Adrenal gland (tissue), 12 donors: ENCODE results near the gene STIM2. TPM values are rescaled to one million over a fixed set of nuclear protein-coding genes. Genes with fewer than 3 reads are reported as not detected.

ENCODE experiments used
- DNase-seq, 7 donors: peaks; one replicate each; pipeline ENCODE4 v3.0.0-alpha.2; 2019 to 2020
- H3K27ac ChIP-seq, 5 donors: fragments of 200-600 bp; sonication (generic) in 4 of 5; 1 replicate in 3 of 5; 2 replicates in 2 of 5; pipeline versions ENCODE4 v1.5.1 to v1.8.0; 2016 to 2020; ENCODE audit warnings: mild to moderate bottlenecking in 1 of 5
- H3K27me3 ChIP-seq: fragments of 200-600 bp; 2 replicates; pipeline ENCODE4 v1.8.0; 2021
- H3K36me3 ChIP-seq, 2 donors: fragments of 200-600 bp; replicated peaks in 1 of 2; 1 replicate in 1 of 2; 2 replicates in 1 of 2; pipeline versions ENCODE4 v1.5.1 to v1.8.0; 2018 to 2022
- H3K4me1 ChIP-seq, 2 donors: fragments of 200-600 bp; replicated peaks in 1 of 2; 1 replicate in 1 of 2; 2 replicates in 1 of 2; pipeline versions ENCODE4 v1.5.1 to v1.8.0; 2018 to 2021
- H3K4me3 ChIP-seq, 4 donors: fragments of 200-600 bp; sonication (generic) in 3 of 4; one replicate each; pipeline ENCODE4 v1.5.1; 2016 to 2018
- H3K9me3 ChIP-seq, 3 donors: fragments of 200-600 bp; sonication (generic) in 1 of 3; replicated peaks in 1 of 3; 1 replicate in 2 of 3; 2 replicates in 1 of 3; pipeline versions ENCODE4 v1.5.1 to v1.8.0; 2016 to 2021
- CTCF ChIP-seq, 6 experiments: fragments of 450-650 bp in 4 of 6; fragments of 200-600 bp in 2 of 6; sonication (generic) in 1 of 6; IDR thresholded peaks; 1 replicate in 5 of 6; 2 replicates in 1 of 6; pipeline versions ENCODE4 v1.5.1 to v1.8.0; 2016 to 2021; ENCODE audit warnings: antibody characterized with exemption in 6 of 6, mild to moderate bottlenecking in 2 of 6, moderate library complexity in 1 of 6
- POLR2A ChIP-seq, 2 donors: fragments of 450-650 bp; IDR thresholded peaks; one replicate each; pipeline ENCODE4 v1.6.1; 2017; ENCODE audit warnings: antibody characterized with exemption in 2 of 2, mild to moderate bottlenecking in 2 of 2, moderate library complexity in 1 of 2
- WGBS, 4 donors: extraction: QIAGEN DNeasy Blood & Tissue Kit in 2 of 4; methylation state at CpG; one replicate each; pipeline versions ENCODE4 v1.1.5 to v1.1.7; 2013 to 2017; 5-methylcytosine and 5-hydroxymethylcytosine counted together
- intact Hi-C, 2 donors: fragments of 100-400 bp; cut with DNase I; formaldehyde crosslinking; loops; one replicate each; pipeline versions ENCODE4 v1.14.1 to v1.15.0; 2022 to 2023
- polyA plus RNA-seq, 3 donors: library from polyadenylated mRNA; stranded (reverse); fragments of 200-250 nt in 2 of 3; fragments of 350-450 nt in 1 of 3; fragmentation: Illumina TruSeq in 1 of 3; extraction: RNeasy Lipid Tissue Mini Kit (QIAGEN cat#74804) in 1 of 3; gene quantifications; one replicate each; pipeline ENCODE4 v1.2.3, GENCODE V29; 2013 to 2014
- total RNA-seq, 9 donors: library from RNA; depleted of rRNA in 4 of 9; stranded (reverse); fragments of >200 nt in 4 of 9; fragments of 120-200 nt in 1 of 9; fragmentation: NEBNext Ultra II Directional in 1 of 9; extraction: Animal tissue kit (Norgen Biotek cat#: 25700) in 1 of 9; gene quantifications; one replicate each; pipeline versions ENCODE4 v1.1.0 to v1.2.4, GENCODE V29; 2013 to 2023
- donor health status: healthy with polysubstance abuse.
- donor health status: Bipolar disorder and iron deficiency.
- donor health status: DM: yes; HTN: yes; CAD: no.
- donor health status: DM: no; HTN: no; CAD: no.
- donor health status: DM: no; HTN: no; CAD: no.
- donor health status: DM: yes; HTN: yes; CAD: no.

The STIM2 gene
- total and polyA plus RNA-seq, 12 donors = 7.5 to 30.4 (median 14.9) TPM

- 81 to 95% (median 90%) methylated on average over 3 of the region's 3 CpGs for WGBS, 4 donors
- H3K9me3 ChIP-seq = no peaks in the 10 kb centered on the region
- H3K27me3 ChIP-seq = no peaks in the 10 kb centered on the region
- no peaks in the 10 kb centered on the region for H3K4me1 ChIP-seq
- no peak for TF ChIP-seq POLR2A (IDR thresholded peaks at IDR 0.05)
- TF ChIP-seq CTCF (IDR thresholded peaks at IDR 0.05) = no peak
- no peaks in the 10 kb centered on the region for H3K36me3 ChIP-seq
- intact Hi-C loops = loop anchor here in 1 of 2 donors (10.0 kb wide), 1 partner anchor 120 kb away; the partner anchor contains the start of gene STIM2
- no peak for DNase-seq
- H3K27ac ChIP-seq = no peak overlapping the region
- H3K4me3 ChIP-seq = no peak overlapping the region
Measured at GRCh38 chr4:26984896-26985295, 124.3 kb downstream of the STIM2 start.

- Histone ChIP-seq H3K27ac (no peak overlapping the region), H3K27me3 (no peaks in the 10 kb centered on the region), H3K4me3 (no peak overlapping the region), H3K9me3 (no peaks in the 10 kb centered on the region), H3K36me3 (no peaks in the 10 kb centered on the region), H3K4me1 (no peaks in the 10 kb centered on the region)
- no peak for TF ChIP-seq POLR2A (IDR thresholded peaks at IDR 0.05)
- TF ChIP-seq CTCF (IDR thresholded peaks at IDR 0.05) = no peak
- DNase-seq = no peak
- WGBS, 4 donors = 73 to 85% (median 73%) methylated on average over 3 of the region's 3 CpGs
- intact Hi-C loops = loop anchor here in 1 of 2 donors (10.0 kb wide), 1 partner anchor 121 kb away; the partner anchor contains the start of gene STIM2
Measured at GRCh38 chr4:26985873-26986272, 125.2 kb downstream of the STIM2 start.

DNA sequence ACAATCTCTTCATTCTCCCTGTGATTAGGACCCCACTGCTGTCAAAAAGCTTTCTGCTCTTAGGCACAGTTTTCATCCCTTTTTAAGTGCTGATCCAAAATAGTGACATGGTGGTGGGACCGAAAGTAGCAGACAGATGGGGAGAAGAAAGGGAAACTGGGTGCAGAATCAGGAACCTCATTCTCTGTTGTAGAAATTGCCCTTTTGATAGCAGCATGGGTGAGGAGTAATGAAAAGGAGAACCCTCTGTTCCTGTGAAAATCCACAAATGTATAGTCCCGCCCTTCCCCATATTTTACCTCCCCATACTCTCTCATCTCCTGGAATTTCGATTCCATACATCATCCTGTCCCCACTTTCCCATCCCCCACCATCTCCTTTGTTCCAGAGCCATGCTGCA lies 126.5 kb downstream of the STIM2 start:
- no peaks in the 10 kb centered on the region for H3K27me3 ChIP-seq
- WGBS, 4 donors = 78 to 89% (median 86%) methylated on average over 3 of the region's 3 CpGs

DNA sequence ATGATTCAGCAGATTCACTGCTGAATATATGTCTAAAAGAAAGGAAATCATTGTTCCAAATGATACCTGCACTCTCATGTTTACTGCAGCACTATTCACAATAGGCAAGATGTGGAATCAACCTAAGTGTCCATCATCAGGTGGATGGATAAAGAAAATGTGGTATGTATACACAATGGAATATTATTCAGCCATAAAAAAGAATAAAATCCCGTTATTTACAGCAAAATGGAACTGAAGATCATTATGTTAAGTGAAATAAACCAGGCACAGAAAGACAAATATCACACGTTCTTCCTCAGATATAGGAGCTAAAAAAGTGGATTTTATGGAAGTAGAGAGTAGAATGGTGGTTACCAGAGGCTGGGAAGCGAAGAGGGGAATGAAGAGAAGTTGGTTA lies 130.4 kb downstream of the STIM2 start:
- intact Hi-C loops = no loop called here
- Histone ChIP-seq H3K4me1 (peaks cover 0 to 23% of the 10 kb centered on the region in 2 donors), H3K9me3 (no peaks in the 10 kb centered on the region), H3K4me3 (no peak overlapping the region), H3K27me3 (no peaks in the 10 kb centered on the region), H3K27ac (no peak overlapping the region), H3K36me3 (no peaks in the 10 kb centered on the region)
- no peak for TF ChIP-seq POLR2A (IDR thresholded peaks at IDR 0.05)
- TF ChIP-seq CTCF (IDR thresholded peaks at IDR 0.05) = no peak
- no peak for DNase-seq
- WGBS, 4 donors = 92 to 98% (median 95%) methylated on average over 3 of the region's 3 CpGs

More for the DNA sequence above, 126.5 kb downstream of the STIM2 start:
- H3K9me3 ChIP-seq = no peaks in the 10 kb centered on the region
- H3K4me1 ChIP-seq = peaks cover 0 to 3% of the 10 kb centered on the region in 2 donors
- H3K4me3 ChIP-seq = no peak overlapping the region
- no peak overlapping the region for H3K27ac ChIP-seq
- intact Hi-C loops = loop anchor here in 1 of 2 donors (10.0 kb wide), 1 partner anchor 122 kb away; the partner anchor contains the start of gene STIM2
- TF ChIP-seq CTCF (IDR thresholded peaks at IDR 0.05) = no peak
- TF ChIP-seq POLR2A (IDR thresholded peaks at IDR 0.05) = no peak
- no peak for DNase-seq
- no peaks in the 10 kb centered on the region for H3K36me3 ChIP-seq
